ENCODE results near the gene MRPL54.
"Not testable (repeated sequence)": the region's sequence is repeated elsewhere in the genome, so short reads cannot be mapped to it uniquely, and the experiment has no call there.

The MRPL54 gene

DNA sequence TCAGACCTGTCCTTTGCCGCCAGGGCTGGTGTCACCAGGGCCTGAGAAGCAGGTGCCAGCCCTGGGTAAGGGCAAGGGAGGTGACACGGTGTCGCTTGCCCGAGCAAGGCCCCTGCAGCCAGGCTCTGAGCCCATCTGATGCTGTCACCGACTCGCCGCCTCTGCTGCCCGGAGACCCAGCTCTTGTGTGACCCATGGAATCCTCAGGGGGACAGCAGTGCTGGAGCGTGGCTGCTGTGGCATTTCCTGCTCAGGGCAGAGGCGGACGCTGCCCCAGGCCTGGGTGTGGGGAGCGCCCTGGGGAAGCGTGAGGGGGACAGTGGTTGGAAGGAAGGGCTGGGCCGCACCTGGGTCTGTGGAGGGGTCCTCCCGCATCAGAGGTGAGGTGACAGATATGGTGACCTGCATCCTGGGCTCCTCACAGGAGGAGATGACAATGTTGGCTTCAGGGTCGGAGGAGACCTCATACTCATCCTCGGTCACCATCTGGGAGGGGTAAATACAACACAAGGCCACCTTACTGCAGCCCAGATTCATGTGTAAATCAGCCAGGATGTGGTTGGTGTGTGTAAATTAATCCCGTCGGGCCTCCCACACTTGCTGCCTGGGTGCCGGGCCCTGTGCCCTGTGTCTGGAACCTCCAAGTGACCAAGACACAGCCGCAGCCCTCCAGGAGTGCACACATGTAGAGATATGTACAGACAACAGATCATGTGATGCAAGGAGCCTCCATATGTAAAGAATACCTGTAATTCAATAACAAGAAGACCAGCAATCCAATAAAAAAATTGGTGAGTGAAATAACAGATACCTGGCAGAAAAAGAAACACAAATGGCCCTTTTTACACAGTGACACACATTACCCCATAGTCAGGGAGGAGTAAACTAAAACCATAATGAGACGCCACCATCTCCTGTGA lies 51.3 kb downstream of the MRPL54 start:
- no peak for DNase-seq

DNA sequence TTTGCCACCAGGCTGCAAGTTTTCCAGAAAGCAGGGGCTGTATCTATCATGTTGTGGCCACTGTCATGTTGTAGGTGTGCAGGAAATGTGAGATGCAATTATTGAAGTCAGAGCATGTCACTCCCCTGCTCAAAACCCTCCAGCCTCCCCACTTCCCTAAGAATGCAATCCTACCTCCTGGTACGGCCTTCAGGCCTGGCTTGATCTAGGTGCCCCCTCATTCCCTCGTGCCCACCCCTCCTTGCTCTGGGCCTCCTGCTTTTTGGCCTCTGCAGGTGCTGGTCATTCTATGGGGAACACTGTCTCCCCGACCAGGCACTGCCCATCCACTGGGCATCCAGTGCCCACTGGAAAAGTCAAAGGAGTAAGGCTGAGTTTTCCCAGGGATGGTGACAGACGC lies 52.2 kb downstream of the MRPL54 start:
- no peak for DNase-seq

DNA sequence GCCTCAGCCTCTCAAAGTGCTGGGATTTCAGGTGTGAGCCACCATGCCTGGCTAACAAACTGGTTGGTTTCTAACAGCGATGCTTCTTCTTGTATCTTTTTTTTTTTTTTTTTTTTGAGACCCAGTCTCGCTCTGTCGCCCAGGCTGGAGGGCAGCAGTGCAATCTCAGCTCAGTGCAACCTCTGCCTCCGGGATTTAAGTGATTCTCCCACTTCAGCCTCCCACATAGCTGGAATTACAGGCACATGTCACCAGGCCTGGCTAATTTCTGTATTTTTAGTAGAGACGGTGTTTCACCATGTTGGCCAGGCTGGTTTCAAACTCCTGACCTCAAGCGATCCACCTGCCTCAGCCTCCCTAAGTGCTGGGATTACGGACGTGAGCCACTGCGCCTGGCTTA lies 53.7 kb downstream of the MRPL54 start:
- not testable (repeated sequence) for DNase-seq

DNA sequence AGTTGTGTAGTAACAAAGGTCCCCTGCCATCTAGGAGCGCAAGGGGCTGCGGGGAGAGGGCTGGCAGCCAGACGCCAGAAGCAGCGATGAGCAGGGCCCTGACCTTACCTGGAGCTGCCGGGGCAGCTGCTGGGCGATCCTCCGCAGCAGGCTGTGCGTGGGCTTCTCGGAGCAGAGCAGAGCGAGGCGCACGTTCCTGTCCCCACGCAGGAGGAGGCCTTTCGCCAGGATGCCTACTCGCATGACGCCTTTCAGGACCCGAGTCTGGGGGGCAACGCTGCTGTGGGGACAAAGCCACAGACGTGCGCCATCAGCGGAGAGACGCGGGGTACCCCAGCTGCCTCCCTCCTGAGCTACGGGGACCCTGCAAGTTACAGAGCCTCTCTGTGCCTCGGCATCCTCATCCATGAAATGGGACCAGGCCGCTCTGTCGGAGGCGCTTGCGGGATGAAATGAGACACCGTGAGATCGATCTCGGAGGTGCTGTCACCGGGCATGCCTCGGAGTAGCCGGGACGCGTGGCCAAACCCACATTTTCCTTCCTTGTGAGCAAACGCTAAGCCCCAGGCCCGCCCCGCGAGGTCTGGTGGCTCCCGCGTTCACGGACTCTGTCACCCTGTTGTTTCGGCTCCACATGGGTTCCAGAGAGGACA lies 54.2 kb downstream of the MRPL54 start:
- DNase-seq, result no peak
